Smooth muscle cell (in vitro differentiated cells): Measurements from ENCODE around the gene NDUFB7. TPM values are rescaled to one million over a fixed set of nuclear protein-coding genes. Genes with fewer than 3 reads are reported as not detected.

Experiments
- DNase-seq: peaks from one replicate; lab custom pipeline; 2025; ENCODE audit not compliant: unreplicated experiment; lab: John Stamatoyannopoulos, UW
- H2AFZ ChIP-seq: fragments of 200-600 bp; sonication (generic); 2 replicates; pipeline ENCODE4 v1.6.0; 2016; ENCODE audit warnings: antibody characterized with exemption, low read depth, mild to moderate bottlenecking
- H3F3A ChIP-seq: fragments of 200-600 bp; sonication (generic); 2 replicates; pipeline ENCODE4 v1.6.0; 2017; ENCODE audit warnings: antibody characterized with exemption, low read depth
- H3K27ac ChIP-seq: fragments of 200-600 bp; sonication (generic); 2 replicates; pipeline ENCODE4 v1.5.1; 2016; ENCODE audit warnings: low read depth, mild to moderate bottlenecking
- H3K27me3 ChIP-seq: fragments of 200-600 bp; sonication (generic); 2 replicates; pipeline ENCODE4 v1.6.1; 2016; ENCODE audit warnings: low read depth, mild to moderate bottlenecking
- H3K36me3 ChIP-seq: fragments of 200-600 bp; sonication (generic); 2 replicates; pipeline ENCODE4 v1.5.1; 2016; ENCODE audit warnings: low read depth
- H3K4me1 ChIP-seq: fragments of 200-600 bp; sonication (generic); 2 replicates; pipeline ENCODE4 v1.5.1; 2016; ENCODE audit warnings: low read depth
- H3K4me2 ChIP-seq: fragments of 200-600 bp; sonication (generic); 2 replicates; pipeline ENCODE4 v1.6.0; 2016; ENCODE audit warnings: mild to moderate bottlenecking
- H3K4me3 ChIP-seq: fragments of 200-600 bp; sonication (generic); 2 replicates; pipeline ENCODE4 v1.5.1; 2016; ENCODE audit warnings: mild to moderate bottlenecking
- H3K79me2 ChIP-seq: fragments of 200-600 bp; sonication (generic); 2 replicates; pipeline ENCODE4 v1.6.0; 2016; ENCODE audit warnings: low read depth, mild to moderate bottlenecking
- H3K9ac ChIP-seq: fragments of 200-600 bp; sonication (generic); 2 replicates; pipeline ENCODE4 v1.6.0; 2016; ENCODE audit warnings: low read depth
- H3K9me3 ChIP-seq: fragments of 200-600 bp; sonication (generic); replicated peaks from 2 replicates; pipeline ENCODE4 v1.5.1; 2016; ENCODE audit warnings: low read depth
- H4K20me1 ChIP-seq: fragments of 200-600 bp; sonication (generic); 2 replicates; pipeline ENCODE4 v1.6.0; 2016; ENCODE audit warnings: low read depth
- WGBS: methylation state at CpG from one replicate; pipeline ENCODE4 v1.1.7; 2016; ENCODE audit warnings: low lambda C conversion rate; 5-methylcytosine and 5-hydroxymethylcytosine counted together
- polyA plus RNA-seq: library from polyadenylated mRNA; unstranded; fragments of >200 nt; fragmentation: Nextera tagmentation; extraction: Ambion mirVana; gene quantifications from 2 replicates; pipeline ENCODE4 v1.2.1, GENCODE V29; 2016
- total RNA-seq: library from RNA; depleted of rRNA; stranded (reverse); fragments of >200 nt; gene quantifications from 2 replicates; pipeline ENCODE4 v1.2.3, GENCODE V29; 2014
- TF ChIP-seq, protein P1 (sequence below): fragments of 200-600 bp; sonication (generic); IDR thresholded peaks from 2 replicates; pipeline ENCODE4 v1.5.1; 2017; ENCODE audit warnings: borderline replicate concordance, mild to moderate bottlenecking, antibody characterized with exemption; ENCODE audit not compliant: insufficient read depth, poor library complexity, severe bottlenecking

Gene NDUFB7
- total and polyA plus RNA-seq, 2 experiments from 2014 or later, result 316 to 361 TPM

DNA sequence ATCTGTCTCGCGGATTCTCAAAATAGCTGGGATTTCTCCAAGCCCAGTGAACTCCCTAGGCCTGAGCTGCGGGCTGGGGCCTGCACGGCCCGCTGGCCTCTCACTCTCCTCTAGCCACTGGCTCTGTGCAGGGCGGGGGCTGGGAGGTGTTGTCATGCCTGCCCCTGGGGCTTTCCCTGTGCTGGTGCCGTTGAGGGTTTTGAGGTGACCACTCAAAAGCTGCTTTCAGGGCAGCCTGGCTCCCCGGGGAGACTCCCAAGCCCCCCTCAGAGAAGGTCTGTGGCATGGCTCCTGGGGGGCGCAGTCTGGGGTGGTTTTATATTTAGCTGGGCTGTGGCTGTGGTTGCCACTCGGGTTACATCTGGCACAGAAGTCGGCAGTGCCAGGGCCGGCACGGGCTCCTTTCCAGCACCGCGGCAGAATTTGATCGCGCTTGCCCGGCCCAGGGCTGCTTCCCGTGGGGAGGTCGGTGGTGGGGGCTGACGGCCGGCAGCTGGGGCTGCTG is 10.0 kb downstream of the NDUFB7 start:
- Histone ChIP-seq H3K4me2 (no peak overlapping the region), H3K4me3 (no peak overlapping the region), H3K4me1 (peaks cover 12% of the 10 kb centered on the region), H3K79me2 (peaks cover 19% of the 10 kb centered on the region), H3K36me3 (no peaks in the 10 kb centered on the region), H2AFZ (no peak overlapping the region), H3K9me3 (no peaks in the 10 kb centered on the region), H4K20me1 (peaks cover 12% of the 10 kb centered on the region), H3K27me3 (no peaks in the 10 kb centered on the region), H3K27ac (peak overlapping the region; percentile 8), H3F3A (no peaks in the 10 kb centered on the region), H3K9ac (no peak overlapping the region)
- 73% methylated on average over 20 of the region's 22 CpGs for WGBS
- TF ChIP-seq, protein P1, sequence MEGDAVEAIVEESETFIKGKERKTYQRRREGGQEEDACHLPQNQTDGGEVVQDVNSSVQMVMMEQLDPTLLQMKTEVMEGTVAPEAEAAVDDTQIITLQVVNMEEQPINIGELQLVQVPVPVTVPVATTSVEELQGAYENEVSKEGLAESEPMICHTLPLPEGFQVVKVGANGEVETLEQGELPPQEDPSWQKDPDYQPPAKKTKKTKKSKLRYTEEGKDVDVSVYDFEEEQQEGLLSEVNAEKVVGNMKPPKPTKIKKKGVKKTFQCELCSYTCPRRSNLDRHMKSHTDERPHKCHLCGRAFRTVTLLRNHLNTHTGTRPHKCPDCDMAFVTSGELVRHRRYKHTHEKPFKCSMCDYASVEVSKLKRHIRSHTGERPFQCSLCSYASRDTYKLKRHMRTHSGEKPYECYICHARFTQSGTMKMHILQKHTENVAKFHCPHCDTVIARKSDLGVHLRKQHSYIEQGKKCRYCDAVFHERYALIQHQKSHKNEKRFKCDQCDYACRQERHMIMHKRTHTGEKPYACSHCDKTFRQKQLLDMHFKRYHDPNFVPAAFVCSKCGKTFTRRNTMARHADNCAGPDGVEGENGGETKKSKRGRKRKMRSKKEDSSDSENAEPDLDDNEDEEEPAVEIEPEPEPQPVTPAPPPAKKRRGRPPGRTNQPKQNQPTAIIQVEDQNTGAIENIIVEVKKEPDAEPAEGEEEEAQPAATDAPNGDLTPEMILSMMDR, result no peak
- DNase-seq, result no peak

DNA sequence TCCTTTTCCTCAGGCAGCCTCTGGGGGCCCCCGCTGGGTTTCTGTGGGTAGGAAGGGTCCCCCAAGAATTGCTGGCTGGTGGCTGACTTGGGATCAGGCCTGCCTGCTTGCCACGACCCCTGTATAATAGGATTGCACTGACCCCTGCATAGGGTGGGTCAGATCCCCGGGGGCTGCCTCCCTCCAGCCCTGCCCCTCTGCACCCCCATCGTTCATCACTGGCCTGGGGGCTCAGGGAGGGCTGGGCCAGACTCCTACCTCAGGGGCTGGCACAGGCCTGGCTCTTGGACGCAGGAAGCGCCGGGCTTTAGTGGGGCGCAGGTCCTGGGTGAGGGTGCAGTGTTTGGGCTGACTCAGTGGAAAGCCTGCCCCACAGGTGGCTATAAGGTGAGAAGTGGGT is 10.6 kb downstream of the NDUFB7 start:
- Histone ChIP-seq H3F3A (no peaks in the 10 kb centered on the region), H3K4me3 (no peak overlapping the region), H3K9me3 (no peaks in the 10 kb centered on the region), H2AFZ (no peak overlapping the region), H3K36me3 (no peaks in the 10 kb centered on the region), H4K20me1 (peaks cover 15% of the 10 kb centered on the region), H3K4me1 (peaks cover 12% of the 10 kb centered on the region), H3K27me3 (no peaks in the 10 kb centered on the region), H3K79me2 (peaks cover 20% of the 10 kb centered on the region), H3K4me2 (no peak overlapping the region), H3K9ac (no peak overlapping the region), H3K27ac (peak overlapping the region; percentile 8)
- TF ChIP-seq, protein P1, result no peak
- no peak for DNase-seq
- 94% methylated on average over 7 of the region's 8 CpGs for WGBS

DNA sequence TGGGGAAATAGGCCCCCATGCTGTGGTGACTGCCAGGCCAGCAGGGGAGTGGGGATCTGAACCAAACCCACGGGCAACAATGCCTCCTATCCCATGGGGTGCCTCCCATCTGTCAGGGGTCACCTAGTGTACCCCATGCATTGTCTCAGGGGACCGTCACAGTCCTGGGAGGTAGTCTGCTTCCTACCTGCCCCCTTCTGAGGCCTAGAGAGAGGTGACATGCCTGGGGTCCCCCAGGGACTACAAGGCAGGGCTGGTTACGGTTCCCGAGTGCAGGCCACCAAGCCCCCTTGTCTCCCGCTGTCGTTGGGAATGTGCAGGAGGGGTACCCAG is 11.1 kb downstream of the NDUFB7 start:
- WGBS, result 94% methylated on average over 6 of the region's 6 CpGs
- no peaks in the 10 kb centered on the region for H3F3A ChIP-seq
- peaks cover 12% of the 10 kb centered on the region for H3K4me1 ChIP-seq
- no peak overlapping the region for H3K9ac ChIP-seq
- no peaks in the 10 kb centered on the region for H3K36me3 ChIP-seq
- peak overlapping the region; percentile 8 for H3K27ac ChIP-seq
- H3K9me3 ChIP-seq, result no peaks in the 10 kb centered on the region
- H3K27me3 ChIP-seq, result no peaks in the 10 kb centered on the region
- no peak overlapping the region for H2AFZ ChIP-seq
- H4K20me1 ChIP-seq, result peaks cover 18% of the 10 kb centered on the region
- H3K79me2 ChIP-seq, result peaks cover 20% of the 10 kb centered on the region
- TF ChIP-seq, protein P1, result no peak
- DNase-seq, result no peak
- no peak overlapping the region for H3K4me2 ChIP-seq
- H3K4me3 ChIP-seq, result no peak overlapping the region
